WTC11 (cell line): ENCODE results near the gene RAB22A. TPM values are rescaled to one million over a fixed set of nuclear protein-coding genes. Genes with fewer than 3 reads are reported as not detected.

Source experiments
- ATAC-seq: fragments of 200-7000 bp; cut with Tn5 transposase; 2 replicates; pipeline ENCODE4 v1.10.0; 2021; ENCODE audit warnings: mild to moderate bottlenecking, moderate library complexity
- CTCF ChIA-PET: fragments of 300-600 bp; sonication (Branson Sonifier 250); formaldehyde crosslinking; loops from one replicate; lab custom pipeline; 2021; ENCODE audit warnings: antibody characterized with exemption; lab: Charles Lee
- POLR2A ChIA-PET: fragments of 350-600 bp; sonication (Branson Sonifier 250); formaldehyde crosslinking; loops from one replicate; lab custom pipeline; 2021; ENCODE audit warnings: antibody characterized with exemption; lab: Charles Lee
- DNase-seq: peaks from one replicate; pipeline ENCODE4 v3.0.0; 2021; ENCODE audit warnings: low spot score
- H3K27ac Mint-ChIP-seq: 2 replicates; pipeline ENCODE4 v1.8.0; 2021; ENCODE audit warnings: mixed read lengths
- H3K27me3 Mint-ChIP-seq: 2 replicates; pipeline ENCODE4 v1.8.0; 2021; ENCODE audit warnings: low read depth, mild to moderate bottlenecking, moderate library complexity, mixed read lengths
- H3K36me3 Mint-ChIP-seq: 2 replicates; pipeline ENCODE4 v1.8.0; 2021; ENCODE audit warnings: mixed read lengths
- H3K4me1 Mint-ChIP-seq: 2 replicates; pipeline ENCODE4 v1.8.0; 2022; ENCODE audit warnings: mixed read lengths
- H3K4me3 Mint-ChIP-seq: 2 replicates; pipeline ENCODE4 v1.8.0; 2021; ENCODE audit warnings: mild to moderate bottlenecking, moderate library complexity, mixed read lengths
- H3K9me3 Mint-ChIP-seq: 2 replicates; pipeline ENCODE4 v1.8.0; 2021; ENCODE audit warnings: mixed read lengths
- AR ChIP-seq: fragments of 250-450 bp; sonication (Bioruptor Pico); IDR thresholded peaks from 2 replicates; pipeline ENCODE4 v1.9.0; 2021; ENCODE audit warnings: mild to moderate bottlenecking
- ATF1 ChIP-seq: sonication (generic); formaldehyde crosslinking; IDR thresholded peaks from 2 replicates; pipeline ENCODE4 v1.8.1; 2023; ENCODE audit warnings: mild to moderate bottlenecking, moderate library complexity, missing genetic modification reagents
- CDX4 ChIP-seq: fragments of 250-450 bp; sonication (Bioruptor Pico); IDR thresholded peaks from 2 replicates; pipeline ENCODE4 v1.9.0; 2021; ENCODE audit warnings: moderate library complexity, mild to moderate bottlenecking, inconsistent platforms, borderline replicate concordance
- CTCF ChIP-seq: fragments of 200-600 bp; IDR thresholded peaks from 2 replicates; pipeline ENCODE4 v1.8.0; 2022; ENCODE audit warnings: antibody characterized with exemption
- ETV6 ChIP-seq: sonication (generic); formaldehyde crosslinking; IDR thresholded peaks from 2 replicates; pipeline ENCODE4 v1.8.1; 2022; ENCODE audit warnings: mild to moderate bottlenecking, missing genetic modification reagents
- FOXP1 ChIP-seq: sonication (generic); formaldehyde crosslinking; IDR thresholded peaks from 2 replicates; pipeline ENCODE4 v1.8.0; 2022; ENCODE audit warnings: missing genetic modification reagents, mild to moderate bottlenecking, moderate library complexity, borderline replicate concordance
- GABPB1 ChIP-seq: sonication (generic); formaldehyde crosslinking; IDR thresholded peaks from 2 replicates; pipeline ENCODE4 v1.8.1; 2023; ENCODE audit warnings: mild to moderate bottlenecking, missing genetic modification reagents
- GRHL2 ChIP-seq: fragments of 250-450 bp; sonication (Bioruptor Pico); IDR thresholded peaks from 2 replicates; pipeline ENCODE4 v1.8.0; 2022; ENCODE audit warnings: mild to moderate bottlenecking, moderate library complexity; ENCODE audit not compliant: insufficient replicate concordance, severe bottlenecking
- IRF2 ChIP-seq: sonication (generic); formaldehyde crosslinking; IDR thresholded peaks from 2 replicates; pipeline ENCODE4 v1.8.0; 2022; ENCODE audit warnings: low read depth, missing genetic modification reagents, borderline replicate concordance
- MLX ChIP-seq: sonication (generic); formaldehyde crosslinking; IDR thresholded peaks from 2 replicates; pipeline ENCODE4 v1.8.1; 2023; ENCODE audit warnings: mild to moderate bottlenecking, missing genetic modification reagents, moderate library complexity
- NFATC4 ChIP-seq: fragments of 250-450 bp; sonication (Bioruptor Pico); IDR thresholded peaks from 2 replicates; pipeline ENCODE4 v1.9.0; 2021; ENCODE audit warnings: mild to moderate bottlenecking
- RORB ChIP-seq: fragments of 250-450 bp; sonication (Bioruptor Pico); IDR thresholded peaks from 2 replicates; pipeline ENCODE4 v1.9.0; 2021; ENCODE audit warnings: mild to moderate bottlenecking
- TP53 ChIP-seq: sonication (generic); formaldehyde crosslinking; IDR thresholded peaks from 2 replicates; pipeline ENCODE4 v1.8.1; 2023; ENCODE audit warnings: mild to moderate bottlenecking, missing genetic modification reagents
- ZNF425 ChIP-seq: fragments of 250-450 bp; sonication (Bioruptor Pico); conservative IDR thresholded peaks from 2 replicates; pipeline ENCODE4 v1.9.0; 2021; ENCODE audit warnings: mild to moderate bottlenecking
- total RNA-seq: library from RNA; stranded (reverse); gene quantifications from 3 replicates; pipeline ENCODE4 v1.2.3, GENCODE V29; 2021
- TF ChIP-seq, protein P1 (sequence below): fragments of 250-450 bp; sonication (Bioruptor Pico); IDR thresholded peaks from 2 replicates; pipeline ENCODE4 v2.1.2; 2022; ENCODE audit warnings: mild to moderate bottlenecking, moderate library complexity
- TF ChIP-seq, protein P2 (sequence below): sonication (generic); formaldehyde crosslinking; IDR thresholded peaks from 2 replicates; pipeline ENCODE4 v1.8.1; 2023; ENCODE audit warnings: mild to moderate bottlenecking, missing genetic modification reagents
- TF ChIP-seq, protein P3 (sequence below): sonication (generic); formaldehyde crosslinking; IDR thresholded peaks from 2 replicates; pipeline ENCODE4 v1.8.1; 2023; ENCODE audit warnings: mild to moderate bottlenecking, moderate library complexity, missing genetic modification reagents
- TF ChIP-seq, protein P4 (sequence below): sonication (generic); formaldehyde crosslinking; IDR thresholded peaks from 2 replicates; pipeline ENCODE4 v1.8.0; 2022; ENCODE audit warnings: mild to moderate bottlenecking, missing genetic modification reagents

RAB22A gene
- total RNA-seq, 1 experiment from 2014 or later, result 6.0 TPM

- TF ChIP-seq, protein P1, sequence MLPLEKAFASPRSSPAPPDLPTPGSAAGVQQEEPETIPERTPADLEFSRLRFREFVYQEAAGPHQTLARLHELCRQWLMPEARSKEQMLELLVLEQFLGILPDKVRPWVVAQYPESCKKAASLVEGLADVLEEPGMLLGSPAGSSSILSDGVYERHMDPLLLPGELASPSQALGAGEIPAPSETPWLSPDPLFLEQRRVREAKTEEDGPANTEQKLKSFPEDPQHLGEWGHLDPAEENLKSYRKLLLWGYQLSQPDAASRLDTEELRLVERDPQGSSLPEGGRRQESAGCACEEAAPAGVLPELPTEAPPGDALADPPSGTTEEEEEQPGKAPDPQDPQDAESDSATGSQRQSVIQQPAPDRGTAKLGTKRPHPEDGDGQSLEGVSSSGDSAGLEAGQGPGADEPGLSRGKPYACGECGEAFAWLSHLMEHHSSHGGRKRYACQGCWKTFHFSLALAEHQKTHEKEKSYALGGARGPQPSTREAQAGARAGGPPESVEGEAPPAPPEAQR (CRISPR knock-in tag), result no peak
- TF ChIP-seq, protein P2, sequence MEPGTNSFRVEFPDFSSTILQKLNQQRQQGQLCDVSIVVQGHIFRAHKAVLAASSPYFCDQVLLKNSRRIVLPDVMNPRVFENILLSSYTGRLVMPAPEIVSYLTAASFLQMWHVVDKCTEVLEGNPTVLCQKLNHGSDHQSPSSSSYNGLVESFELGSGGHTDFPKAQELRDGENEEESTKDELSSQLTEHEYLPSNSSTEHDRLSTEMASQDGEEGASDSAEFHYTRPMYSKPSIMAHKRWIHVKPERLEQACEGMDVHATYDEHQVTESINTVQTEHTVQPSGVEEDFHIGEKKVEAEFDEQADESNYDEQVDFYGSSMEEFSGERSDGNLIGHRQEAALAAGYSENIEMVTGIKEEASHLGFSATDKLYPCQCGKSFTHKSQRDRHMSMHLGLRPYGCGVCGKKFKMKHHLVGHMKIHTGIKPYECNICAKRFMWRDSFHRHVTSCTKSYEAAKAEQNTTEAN, result no peak
- TF ChIP-seq CTCF (no peak), MLX (CRISPR knock-in tag) (no peak)
Observed at GRCh38 chr20:58294497-58295455, 14.7 kb upstream of the RAB22A start (continued).

GRCh38 chr20:58296051-58296837, 13.3 kb upstream of the RAB22A start:
- Mint-ChIP-seq H3K27ac (no peak overlapping the region), H3K36me3 (peaks cover 3% of the 10 kb centered on the region), H3K27me3 (no peaks in the 10 kb centered on the region), H3K4me1 (peaks cover 19% of the 10 kb centered on the region), H3K9me3 (peaks cover 4% of the 10 kb centered on the region), H3K4me3 (no peak overlapping the region)
- POLR2A ChIA-PET, result interaction anchor here (0.6 to 0.7 kb wide), 2 partner anchors 38 to 109 kb away, joined by 6 to 8 read pairs; no protein-coding TSS in a partner anchor
- no peak for DNase-seq
- CTCF ChIA-PET, result interaction anchor here (0.7 kb wide), 3 partner anchors 14 to 923 kb away, joined by 3 to 4 read pairs (median 3); no protein-coding TSS in a partner anchor
- no peak for ATAC-seq
- TF ChIP-seq GABPB1 (CRISPR knock-in tag) (no peak), FOXP1 (no peak), CDX4 (CRISPR knock-in tag) (no peak), TP53 (no peak), GRHL2 (no peak), ZNF425 (CRISPR knock-in tag) (no peak), IRF2 (no peak), ATF1 (CRISPR knock-in tag) (no peak), ETV6 (CRISPR knock-in tag) (no peak), NFATC4 (CRISPR knock-in tag) (no peak), RORB (CRISPR knock-in tag) (no peak), AR (CRISPR knock-in tag) (no peak)
- TF ChIP-seq, protein P3, sequence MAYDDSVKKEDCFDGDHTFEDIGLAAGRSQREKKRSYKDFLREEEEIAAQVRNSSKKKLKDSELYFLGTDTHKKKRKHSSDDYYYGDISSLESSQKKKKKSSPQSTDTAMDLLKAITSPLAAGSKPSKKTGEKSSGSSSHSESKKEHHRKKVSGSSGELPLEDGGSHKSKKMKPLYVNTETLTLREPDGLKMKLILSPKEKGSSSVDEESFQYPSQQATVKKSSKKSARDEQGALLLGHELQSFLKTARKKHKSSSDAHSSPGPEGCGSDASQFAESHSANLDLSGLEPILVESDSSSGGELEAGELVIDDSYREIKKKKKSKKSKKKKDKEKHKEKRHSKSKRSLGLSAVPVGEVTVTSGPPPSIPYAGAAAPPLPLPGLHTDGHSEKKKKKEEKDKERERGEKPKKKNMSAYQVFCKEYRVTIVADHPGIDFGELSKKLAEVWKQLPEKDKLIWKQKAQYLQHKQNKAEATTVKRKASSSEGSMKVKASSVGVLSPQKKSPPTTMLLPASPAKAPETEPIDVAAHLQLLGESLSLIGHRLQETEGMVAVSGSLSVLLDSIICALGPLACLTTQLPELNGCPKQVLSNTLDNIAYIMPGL (CRISPR knock-in tag), result no peak
- TF ChIP-seq, protein P4, sequence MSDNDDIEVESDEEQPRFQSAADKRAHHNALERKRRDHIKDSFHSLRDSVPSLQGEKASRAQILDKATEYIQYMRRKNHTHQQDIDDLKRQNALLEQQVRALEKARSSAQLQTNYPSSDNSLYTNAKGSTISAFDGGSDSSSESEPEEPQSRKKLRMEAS (CRISPR knock-in tag), result no peak
